ENCODE data around the gene ZIC1.

Gene ZIC1

DNA sequence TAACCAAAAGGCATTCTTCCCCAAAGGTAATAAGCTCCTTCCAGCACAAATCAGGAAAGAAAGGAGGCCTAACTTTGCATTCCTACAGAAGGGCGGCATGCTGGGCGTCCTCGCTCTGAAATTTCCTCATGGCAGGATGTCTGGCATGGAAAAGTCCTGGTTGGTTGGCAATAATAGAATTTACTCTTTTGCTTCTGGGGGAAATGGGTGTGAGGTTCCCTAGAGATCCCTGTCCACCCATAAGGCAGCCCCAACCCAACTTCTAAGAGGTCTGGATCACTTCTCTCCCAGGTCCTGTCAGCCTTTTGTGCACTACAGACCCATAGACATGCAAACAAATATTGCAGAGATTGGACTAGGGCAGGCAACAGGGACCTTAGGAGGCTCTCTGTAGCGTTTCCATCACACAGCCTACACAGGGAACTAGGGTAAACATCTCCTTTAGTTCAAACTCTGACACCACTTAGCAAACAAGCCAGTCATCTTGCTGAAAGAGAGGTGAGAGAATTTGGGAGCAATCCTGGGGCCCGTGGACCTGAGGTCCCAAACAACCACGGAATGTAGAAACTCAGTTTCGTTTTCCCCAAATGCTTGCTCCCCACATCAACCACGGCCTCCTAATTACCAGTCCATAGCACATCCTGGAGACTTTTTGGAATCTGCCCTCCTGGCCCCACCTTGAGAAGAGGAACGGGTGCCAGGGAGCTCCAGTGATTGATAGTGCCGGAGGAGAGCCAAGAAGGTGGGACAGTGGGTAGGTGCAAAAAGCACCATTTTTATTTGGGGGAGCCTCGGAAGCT lies 5.0 kb upstream of the ZIC1 start:
- Histone ChIP-seq H3K36me3 (ENCODE audit: control insufficient read depth, insufficient read depth, low read length) (no peaks in the 10 kb centered on the region), H3K27me3 (replicated peaks; ENCODE audit: control insufficient read depth, insufficient read depth, low read length) (no peaks in the 10 kb centered on the region; the same call in none of the 2 replicates), H3K4me3 (replicated peaks; ENCODE audit: low read depth, low read length) (no peak overlapping the region)
- no peak for DNase-seq (ENCODE audit: extremely low read depth, insufficient read length)
- TF ChIP-seq, protein P1, sequence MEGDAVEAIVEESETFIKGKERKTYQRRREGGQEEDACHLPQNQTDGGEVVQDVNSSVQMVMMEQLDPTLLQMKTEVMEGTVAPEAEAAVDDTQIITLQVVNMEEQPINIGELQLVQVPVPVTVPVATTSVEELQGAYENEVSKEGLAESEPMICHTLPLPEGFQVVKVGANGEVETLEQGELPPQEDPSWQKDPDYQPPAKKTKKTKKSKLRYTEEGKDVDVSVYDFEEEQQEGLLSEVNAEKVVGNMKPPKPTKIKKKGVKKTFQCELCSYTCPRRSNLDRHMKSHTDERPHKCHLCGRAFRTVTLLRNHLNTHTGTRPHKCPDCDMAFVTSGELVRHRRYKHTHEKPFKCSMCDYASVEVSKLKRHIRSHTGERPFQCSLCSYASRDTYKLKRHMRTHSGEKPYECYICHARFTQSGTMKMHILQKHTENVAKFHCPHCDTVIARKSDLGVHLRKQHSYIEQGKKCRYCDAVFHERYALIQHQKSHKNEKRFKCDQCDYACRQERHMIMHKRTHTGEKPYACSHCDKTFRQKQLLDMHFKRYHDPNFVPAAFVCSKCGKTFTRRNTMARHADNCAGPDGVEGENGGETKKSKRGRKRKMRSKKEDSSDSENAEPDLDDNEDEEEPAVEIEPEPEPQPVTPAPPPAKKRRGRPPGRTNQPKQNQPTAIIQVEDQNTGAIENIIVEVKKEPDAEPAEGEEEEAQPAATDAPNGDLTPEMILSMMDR (IDR thresholded peaks at IDR 0.05; ENCODE audit: insufficient read depth, low read length, poor library complexity, severe bottlenecking) = no peak

DNA sequence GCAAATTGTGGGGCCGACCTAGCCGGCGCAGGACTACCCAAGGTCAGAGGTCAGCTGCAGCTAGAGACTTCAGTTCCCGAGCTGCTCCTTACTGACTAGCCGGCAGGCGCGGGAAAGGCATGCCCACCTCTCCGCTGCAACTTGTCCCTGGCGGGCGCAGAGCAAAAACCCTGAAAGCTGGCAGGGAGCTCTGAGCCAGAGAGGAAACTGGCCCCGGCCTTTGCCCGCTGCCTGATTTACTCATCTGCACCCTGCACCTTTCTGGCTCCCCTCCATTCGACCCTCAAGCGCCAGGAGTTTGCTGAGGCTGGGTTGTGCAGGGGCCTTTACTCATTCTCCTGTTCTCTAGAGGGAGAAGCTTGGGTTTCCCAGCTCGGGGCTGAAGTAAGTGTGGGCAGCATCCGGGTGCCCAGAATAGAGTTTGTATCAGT lies 4.3 kb upstream of the ZIC1 start:
- TF ChIP-seq, protein P1 (IDR thresholded peaks at IDR 0.05; ENCODE audit: insufficient read depth, low read length, poor library complexity, severe bottlenecking) = no peak
- no peaks in the 10 kb centered on the region; the same call in none of the 2 replicates for H3K27me3 ChIP-seq (replicated peaks; ENCODE audit: control insufficient read depth, insufficient read depth, low read length)
- no peaks in the 10 kb centered on the region for H3K36me3 ChIP-seq (ENCODE audit: control insufficient read depth, insufficient read depth, low read length)
- no peak overlapping the region for H3K4me3 ChIP-seq (replicated peaks; ENCODE audit: low read depth, low read length)
- DNase-seq (ENCODE audit: extremely low read depth, insufficient read length) = no peak

DNA sequence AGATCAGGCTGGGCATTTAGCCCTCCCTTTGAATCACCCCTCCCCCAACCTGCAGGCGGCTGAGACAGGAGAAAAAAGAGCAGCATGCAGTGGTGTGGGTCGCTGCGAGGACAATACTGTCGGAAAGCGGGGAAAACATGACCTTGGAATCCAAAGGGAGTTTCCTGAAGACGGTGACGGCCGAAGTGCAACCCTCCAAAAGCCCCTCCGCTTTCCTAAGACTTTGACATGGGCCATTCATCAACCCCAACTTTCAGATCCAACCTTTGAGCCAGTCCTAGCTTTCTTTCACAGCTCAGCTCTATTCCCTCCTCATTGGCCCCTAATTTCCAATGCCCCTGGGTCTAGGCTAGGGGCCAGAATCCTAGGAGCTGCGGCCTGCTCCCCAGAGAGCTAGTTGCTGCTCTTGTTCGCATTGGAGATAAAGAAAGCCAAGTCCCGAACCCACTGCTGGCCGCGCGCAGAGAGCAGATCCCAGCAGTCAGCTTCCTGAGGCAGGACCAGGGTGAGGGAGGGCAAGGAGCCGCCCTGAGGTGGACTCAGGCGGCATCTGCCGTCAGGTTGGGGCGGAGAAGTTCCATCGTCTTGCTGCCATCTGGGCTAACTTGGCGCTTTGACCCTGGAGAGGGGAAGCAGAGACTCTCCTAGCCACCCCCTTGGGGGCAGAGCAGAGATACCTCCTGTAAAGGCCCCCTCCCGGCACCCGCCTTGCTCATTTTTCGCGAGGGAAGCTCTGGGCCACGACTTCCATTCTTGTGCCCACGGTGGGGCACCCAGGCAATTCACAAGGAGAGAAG lies 3.7 kb upstream of the ZIC1 start:
- no peaks in the 10 kb centered on the region; the same call in none of the 2 replicates for H3K27me3 ChIP-seq (replicated peaks; ENCODE audit: control insufficient read depth, insufficient read depth, low read length)
- H3K4me3 ChIP-seq (replicated peaks; ENCODE audit: low read depth, low read length) = no peak overlapping the region
- no peaks in the 10 kb centered on the region for H3K36me3 ChIP-seq (ENCODE audit: control insufficient read depth, insufficient read depth, low read length)
- DNase-seq (ENCODE audit: extremely low read depth, insufficient read length) = no peak
- TF ChIP-seq, protein P1 (IDR thresholded peaks at IDR 0.05; ENCODE audit: insufficient read depth, low read length, poor library complexity, severe bottlenecking) = no peak

DNA sequence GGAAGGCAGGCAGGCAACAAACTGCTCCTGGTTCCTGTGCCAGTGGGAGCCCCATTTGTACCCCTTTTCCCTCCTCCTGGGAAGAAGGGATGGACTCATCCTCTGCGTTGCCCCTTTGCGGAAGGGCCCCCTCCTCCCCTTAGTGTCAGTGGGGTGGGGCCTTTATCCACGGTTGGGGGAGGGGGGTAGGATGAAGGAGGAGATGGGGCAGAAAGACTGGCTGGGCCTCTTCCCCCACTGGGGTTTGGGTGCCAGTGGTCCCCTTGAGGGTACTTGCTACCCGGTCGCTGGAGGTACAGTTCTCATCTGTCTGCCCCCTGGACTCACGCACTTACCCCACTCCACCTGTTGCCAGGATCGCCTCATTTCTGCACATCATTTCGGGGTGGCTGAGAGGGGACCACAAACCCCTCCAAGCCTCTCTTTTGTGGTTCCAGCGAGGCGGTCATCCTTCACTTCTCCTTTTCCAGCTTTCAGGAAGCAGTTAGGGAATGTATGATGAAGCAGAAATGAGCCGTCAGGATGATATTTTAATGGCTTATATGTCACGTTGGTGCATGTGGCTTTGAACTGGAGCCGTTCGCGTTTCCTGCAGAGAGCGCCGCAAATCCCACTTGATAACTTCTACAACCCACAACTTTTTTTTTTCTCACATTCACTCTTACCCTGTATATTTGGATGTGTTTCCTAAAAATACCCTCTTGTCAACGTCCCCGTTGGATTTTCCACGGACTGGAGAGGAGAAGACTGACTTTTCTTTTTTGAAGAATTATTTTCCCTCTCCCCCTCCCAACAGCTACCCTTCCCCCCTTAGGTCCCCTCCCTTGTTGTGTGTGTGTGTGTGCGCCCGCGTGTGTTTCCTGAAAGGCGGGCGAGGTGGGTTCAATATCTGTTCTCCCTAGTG lies 2.9 kb upstream of the ZIC1 start, which contains the start of gene ZIC4:
TSS of gene ZIC4 (minus strand) at position 516 of the 904 bp plus-strand sequence. CDS start 3,746 bp downstream, outside the sequence.
- no peak for DNase-seq (ENCODE audit: extremely low read depth, insufficient read length)
- Histone ChIP-seq H3K36me3 (ENCODE audit: control insufficient read depth, insufficient read depth, low read length) (no peaks in the 10 kb centered on the region), H3K27me3 (replicated peaks; ENCODE audit: control insufficient read depth, insufficient read depth, low read length) (no peaks in the 10 kb centered on the region; the same call in none of the 2 replicates)

DNA sequence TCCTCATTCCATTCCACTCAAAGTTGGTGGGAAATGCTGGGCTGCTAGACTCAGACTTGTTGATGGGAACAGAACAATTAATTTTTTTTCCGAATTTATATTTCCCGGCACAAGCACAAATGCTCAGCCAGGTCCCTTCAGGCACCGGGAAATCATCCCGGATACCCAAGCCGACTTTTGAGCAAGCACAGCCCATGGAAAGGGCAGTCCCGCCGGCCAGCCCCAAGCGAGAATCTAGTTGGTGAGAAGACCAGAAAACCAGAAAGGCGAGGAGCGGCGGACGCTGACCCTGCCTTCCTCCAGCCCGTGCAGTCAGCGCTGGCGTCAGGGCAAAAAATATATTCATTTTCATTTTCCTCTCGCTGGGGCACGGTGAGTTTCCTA lies 2.1 kb upstream of the ZIC1 start:
- no peaks in the 10 kb centered on the region; the same call in none of the 2 replicates for H3K27me3 ChIP-seq (replicated peaks; ENCODE audit: control insufficient read depth, insufficient read depth, low read length)
- TF ChIP-seq, protein P1 (IDR thresholded peaks at IDR 0.05; ENCODE audit: insufficient read depth, low read length, poor library complexity, severe bottlenecking) = no peak
- DNase-seq (ENCODE audit: extremely low read depth, insufficient read length) = no peak
- no peak overlapping the region for H3K4me3 ChIP-seq (replicated peaks; ENCODE audit: low read depth, low read length)
- no peaks in the 10 kb centered on the region for H3K36me3 ChIP-seq (ENCODE audit: control insufficient read depth, insufficient read depth, low read length)

More for the DNA sequence above, 2.9 kb upstream of the ZIC1 start, which contains the start of gene ZIC4:
- no peak within 1 kb of the TSS for H3K4me3 ChIP-seq (replicated peaks; ENCODE audit: low read depth, low read length)
- TF ChIP-seq, protein P1 (IDR thresholded peaks at IDR 0.05; ENCODE audit: insufficient read depth, low read length, poor library complexity, severe bottlenecking) = no peak

Data from GM06990 (cell line).